Testis (tissue), 3 donors: ENCODE data around the gene SLC6A9. TPM values are rescaled to one million over a fixed set of nuclear protein-coding genes. Genes with fewer than 3 reads are reported as not detected.

ENCODE experiments used
- DNase-seq: peaks from one replicate; pipeline ENCODE4 v3.0.0-alpha.2; 2019
- H3K27ac ChIP-seq, 2 donors: fragments of 200-600 bp; sonication (generic); one replicate each; pipeline ENCODE4 v1.5.1; 2019
- H3K27me3 ChIP-seq: fragments of 200-600 bp; sonication (generic); one replicate; pipeline ENCODE4 v1.5.1; 2019
- H3K36me3 ChIP-seq: fragments of 200-600 bp; sonication (generic); one replicate; pipeline ENCODE4 v1.5.1; 2017; ENCODE audit warnings: low read depth; ENCODE audit errors: missing control alignments
- H3K4me1 ChIP-seq: fragments of 200-600 bp; sonication (generic); one replicate; pipeline ENCODE4 v1.5.1; 2019
- H3K4me3 ChIP-seq, 2 donors: fragments of 200-600 bp; sonication (generic); one replicate each; pipeline ENCODE4 v1.5.1; 2017 to 2019
- H3K9me3 ChIP-seq: fragments of 200-600 bp; sonication (generic); one replicate; pipeline ENCODE4 v1.5.1; 2017
- CTCF ChIP-seq, 3 experiments: fragments of 450-650 bp in 2 of 3; fragments of 200-600 bp in 1 of 3; sonication (generic) in 1 of 3; IDR thresholded peaks; one replicate each; pipeline ENCODE4 v1.5.1; 2016 to 2019; ENCODE audit warnings: antibody characterized with exemption in 3 of 3, mild to moderate bottlenecking in 2 of 3, moderate library complexity in 1 of 3
- POLR2A ChIP-seq: fragments of 450-650 bp; IDR thresholded peaks from one replicate; pipeline ENCODE4 v1.6.1; 2017; ENCODE audit warnings: antibody characterized with exemption, mild to moderate bottlenecking, moderate library complexity
- WGBS, 2 donors: methylation state at CpG; one replicate each; pipeline ENCODE4 v1.1.5; 2018; 5-methylcytosine and 5-hydroxymethylcytosine counted together
- intact Hi-C: fragments of 100-400 bp; cut with DNase I; formaldehyde crosslinking; loops from one replicate; pipeline ENCODE4 v1.15.1; 2023; ENCODE audit warnings: low total_unique reads
- polyA plus RNA-seq: library from polyadenylated mRNA; stranded (reverse); fragments of 350-450 nt; fragmentation: Illumina TruSeq; extraction: RNeasy Lipid Tissue Mini Kit (QIAGEN cat#74804); gene quantifications from one replicate; pipeline ENCODE4 v1.2.3, GENCODE V29; 2014; ENCODE audit warnings: low read depth, low replicate concordance; ENCODE audit not compliant: insufficient read depth
- total RNA-seq, 2 donors: library from RNA; depleted of rRNA; stranded (reverse); fragments of >200 nt; gene quantifications; one replicate each; pipeline ENCODE4 v1.2.3, GENCODE V29; 2016

SLC6A9 gene
- total and polyA plus RNA-seq, 3 donors from 2014 or later, result 1.2 to 2.3 (median 1.7) TPM

- Histone ChIP-seq H3K4me3 (no peak overlapping the region), H3K27ac (no peak overlapping the region), H3K4me1 (no peaks in the 10 kb centered on the region), H3K27me3 (no peaks in the 10 kb centered on the region), H3K36me3 (no peaks in the 10 kb centered on the region), H3K9me3 (no peaks in the 10 kb centered on the region)
- DNase-seq, result no peak
- intact Hi-C loops, result no loop called here
- 89 to 94% methylated on average over 6 to 14 of the region's 14 CpGs for WGBS, 2 donors
- TF ChIP-seq POLR2A, result no peak
Measured at GRCh38 chr1:44024031-44024902, 7.0 kb downstream of the SLC6A9 start.

DNA sequence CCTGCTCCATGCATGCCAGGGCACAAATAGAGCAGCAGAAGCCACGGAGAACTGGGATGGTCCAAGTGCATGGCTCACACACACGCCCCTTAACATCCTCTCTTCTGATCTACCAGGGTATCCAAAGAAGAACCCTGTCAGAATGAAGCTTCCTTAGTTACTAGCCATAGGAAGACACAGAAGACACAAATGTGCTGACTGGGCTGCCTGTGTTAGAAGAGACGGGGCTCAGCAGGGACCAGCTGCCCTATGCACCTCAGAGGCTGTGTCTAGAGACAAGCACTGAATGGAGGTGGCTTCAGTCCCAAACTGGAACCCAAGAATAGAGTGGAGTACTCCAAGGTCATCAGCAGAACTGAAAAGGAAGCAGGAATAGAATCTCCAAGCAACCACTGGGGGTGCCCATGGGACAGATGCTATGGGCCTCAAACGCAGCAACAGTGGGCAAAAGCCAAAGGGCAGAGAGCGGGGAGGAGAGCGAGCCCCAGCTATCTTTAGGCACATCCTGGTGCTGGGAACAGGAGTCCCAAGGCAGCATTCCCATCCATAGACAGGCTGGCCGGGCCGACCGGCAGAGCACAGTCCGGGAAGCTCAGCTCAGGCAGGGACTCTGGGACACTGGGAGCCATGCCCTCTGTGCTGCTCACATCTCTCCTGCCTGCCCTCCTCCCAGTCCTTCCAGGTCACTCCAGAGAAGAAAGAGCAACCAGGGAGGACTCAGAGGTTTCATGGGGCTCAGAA, 9.5 kb downstream of the SLC6A9 start:
- no peak overlapping the region for H3K4me3 ChIP-seq
- intact Hi-C loops, result no loop called here
- H3K27me3 ChIP-seq, result no peaks in the 10 kb centered on the region
- no peak for DNase-seq
- peaks cover under 1% of the 10 kb centered on the region for H3K4me1 ChIP-seq
- no peaks in the 10 kb centered on the region for H3K36me3 ChIP-seq
- TF ChIP-seq POLR2A, result no peak
- H3K9me3 ChIP-seq, result no peaks in the 10 kb centered on the region
- H3K27ac ChIP-seq, result no peak overlapping the region
- 55 to 68% methylated on average over 8 to 10 of the region's 10 CpGs for WGBS, 2 donors

DNA sequence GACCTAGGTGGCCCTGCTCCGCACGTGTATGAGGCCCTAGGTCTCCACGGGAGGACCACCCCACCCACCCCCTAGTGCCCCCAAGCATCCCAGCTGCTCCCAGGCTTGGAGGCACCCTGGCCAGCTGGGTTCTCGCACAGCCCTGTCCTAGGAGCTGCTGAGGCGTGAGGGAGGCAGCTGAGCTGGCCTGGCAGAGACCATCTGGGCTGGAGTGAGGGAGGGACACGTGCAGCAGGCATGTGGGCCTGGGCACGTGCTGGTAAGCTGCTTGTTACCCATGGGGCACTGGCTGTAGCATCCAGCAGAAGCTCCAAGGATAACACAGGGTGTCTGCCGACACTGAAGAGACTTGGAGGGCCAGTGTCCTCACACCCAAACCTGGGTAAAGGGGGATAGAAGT, 10.1 kb downstream of the SLC6A9 start:
- TF ChIP-seq CTCF (IDR thresholded peaks at IDR 0.05) (no peak), POLR2A (no peak)
- H3K27ac ChIP-seq, result no peak overlapping the region
- DNase-seq, result no peak
- no peaks in the 10 kb centered on the region for H3K27me3 ChIP-seq
- 92 to 97% methylated on average over 4 to 6 of the region's 8 CpGs for WGBS, 2 donors
- peaks cover 7% of the 10 kb centered on the region for H3K4me1 ChIP-seq
- no peaks in the 10 kb centered on the region for H3K36me3 ChIP-seq
- intact Hi-C loops, result no loop called here
- H3K4me3 ChIP-seq, result no peak overlapping the region
- H3K9me3 ChIP-seq, result no peaks in the 10 kb centered on the region

DNA sequence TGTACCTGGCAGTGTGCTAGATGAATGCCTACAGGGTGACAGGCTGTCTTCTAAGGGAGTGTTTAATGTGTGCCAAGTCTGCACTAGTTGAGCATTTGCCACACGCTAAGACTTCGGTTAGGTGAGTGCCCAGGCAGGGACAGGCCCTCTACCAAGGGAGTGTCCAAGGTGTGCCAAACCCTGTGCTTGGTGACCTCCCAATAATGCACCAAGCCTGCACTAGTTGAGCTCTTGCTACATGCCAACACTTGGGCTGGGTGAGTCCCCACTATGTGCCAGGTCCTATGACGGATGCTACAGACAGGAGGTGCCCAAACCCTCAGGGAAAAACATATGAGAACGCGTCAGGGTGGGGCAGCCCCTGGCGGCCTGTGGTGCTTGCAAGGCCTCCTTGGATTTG, 10.8 kb downstream of the SLC6A9 start:
- TF ChIP-seq CTCF (IDR thresholded peaks at IDR 0.05), result no peak
- no peak for TF ChIP-seq POLR2A

DNA sequence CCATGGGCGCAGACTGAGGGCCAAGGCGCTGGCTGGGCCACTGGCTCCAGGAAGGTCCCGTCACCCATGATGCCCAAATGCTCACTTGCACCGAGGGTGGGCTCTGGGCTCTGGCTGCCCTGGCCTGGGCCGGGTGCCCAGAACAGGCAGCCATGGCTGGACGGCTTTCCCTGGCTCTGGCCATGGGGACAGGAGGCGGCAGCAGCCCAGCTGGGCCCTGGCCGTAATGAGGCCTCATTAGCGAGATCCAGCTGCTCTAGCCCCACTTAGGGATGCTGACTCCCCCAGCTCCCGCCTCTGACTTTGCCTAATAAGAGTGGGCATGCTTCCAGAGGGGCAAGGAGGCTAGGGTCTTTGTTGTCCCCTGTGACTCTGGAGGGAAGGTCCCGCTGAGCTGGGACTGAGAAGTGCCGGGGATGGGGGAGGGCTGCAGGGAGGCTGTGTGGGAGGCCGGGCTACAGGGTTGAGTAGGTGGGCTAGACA, 11.8 kb downstream of the SLC6A9 start:
- H3K27me3 ChIP-seq, result no peaks in the 10 kb centered on the region
- no peak overlapping the region for H3K27ac ChIP-seq
- 84 to 92% methylated on average over 3 to 13 of the region's 13 CpGs for WGBS, 2 donors
- H3K36me3 ChIP-seq, result no peaks in the 10 kb centered on the region
- H3K9me3 ChIP-seq, result no peaks in the 10 kb centered on the region
- peaks cover 9% of the 10 kb centered on the region for H3K4me1 ChIP-seq
- H3K4me3 ChIP-seq, result no peak overlapping the region
- no peak for DNase-seq
- TF ChIP-seq POLR2A (no peak), CTCF (IDR thresholded peaks at IDR 0.05) (no peak)
- intact Hi-C loops, result no loop called here

More for the DNA sequence above, 10.8 kb downstream of the SLC6A9 start:
- H3K4me3 ChIP-seq, result no peak overlapping the region
- peaks cover 9% of the 10 kb centered on the region for H3K4me1 ChIP-seq
- WGBS, 2 donors, result 77 to 90% methylated on average over 6 of the region's 6 CpGs
- intact Hi-C loops, result no loop called here
- no peak for DNase-seq
- no peaks in the 10 kb centered on the region for H3K36me3 ChIP-seq
- H3K27me3 ChIP-seq, result no peaks in the 10 kb centered on the region
- H3K27ac ChIP-seq, result no peak overlapping the region
- no peaks in the 10 kb centered on the region for H3K9me3 ChIP-seq
